ENCODE measurements around the gene DNAH14.

DNAH14 gene

DNA sequence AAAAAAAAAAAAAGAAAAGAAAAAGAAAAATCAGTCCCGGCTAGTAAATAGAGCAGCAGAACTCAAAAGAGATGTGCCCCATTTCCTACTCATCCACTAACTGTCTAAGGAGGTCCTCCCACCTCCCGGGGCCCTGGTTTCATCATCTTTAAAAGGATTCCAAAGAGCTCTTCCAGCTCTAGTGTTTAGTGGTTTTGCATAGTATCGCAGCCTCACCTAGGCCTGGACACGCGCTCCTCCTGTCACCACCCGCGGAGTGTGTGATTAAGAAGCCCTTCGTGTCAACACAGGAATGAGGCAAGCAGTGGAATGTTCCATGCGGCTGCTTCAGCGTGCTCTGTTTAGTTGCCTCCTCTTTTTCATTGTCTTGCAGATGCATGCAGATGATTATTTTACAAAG, 449.4 kb downstream of the DNAH14 start (continued):
- peak; percentile 33; the same call in 1 of the 2 replicates for TF ChIP-seq ZNF518A (tag by site-specific recombination; conservative IDR thresholded peaks at IDR 0.05; ENCODE audit: low read depth)
- TF ChIP-seq ZBTB11 (tag by site-specific recombination; conservative IDR thresholded peaks at IDR 0.05; ENCODE audit: low read depth): no peak
- TF ChIP-seq ZNF335 (tag by site-specific recombination; conservative IDR thresholded peaks at IDR 0.05): peak; percentile 31; the same call in 1 of the 2 replicates
- peak; percentile 70 for TF ChIP-seq OSR2 (tag by site-specific recombination; IDR thresholded peaks at IDR 0.05)
- no peak for TF ChIP-seq ZNF239 (tag by site-specific recombination; IDR thresholded peaks at IDR 0.05)
- TF ChIP-seq KLF16 (tag by site-specific recombination; IDR thresholded peaks at IDR 0.05): peak; percentile 52; the same call in 1 of the 2 replicates
- TF ChIP-seq KLF8 (tag by site-specific recombination; IDR thresholded peaks at IDR 0.05): no peak
- TF ChIP-seq ZBTB44 (tag by site-specific recombination; IDR thresholded peaks at IDR 0.05): peak; percentile 88
- TF ChIP-seq ZNF16 (tag by site-specific recombination; IDR thresholded peaks at IDR 0.05; ENCODE audit: low read depth): no peak
- TF ChIP-seq ZNF214 (tag by site-specific recombination; IDR thresholded peaks at IDR 0.05; ENCODE audit: borderline replicate concordance): no peak
- TF ChIP-seq ZNF221 (tag by site-specific recombination; IDR thresholded peaks at IDR 0.05; ENCODE audit: borderline replicate concordance): no peak

- POLR2A ChIA-PET: no interaction called here
- no peaks in the 10 kb centered on the region for H3K9me3 ChIP-seq (ENCODE audit: control insufficient read depth, insufficient read depth, low read depth, low read length)
- H3K4me1 ChIP-seq (ENCODE audit: control insufficient read depth, insufficient read depth, low read length): peaks cover 5% of the 10 kb centered on the region; the same call in 1 of the 2 replicates
- no peaks in the 10 kb centered on the region for H3K36me3 ChIP-seq (ENCODE audit: control insufficient read depth in 2 of 2, insufficient read depth in 1 of 2, low read length in 2 of 2)
- H3K4me3 ChIP-seq (ENCODE audit: low read depth, low read length): no peak overlapping the region
- no peak overlapping the region for H3K27ac ChIP-seq (ENCODE audit: extremely low read depth, low read depth, low read length)
- CTCF ChIA-PET: interaction anchor here (0.6 kb wide), 2 partner anchors 24 to 430 kb away, joined by 3 read pairs; no protein-coding TSS in a partner anchor
- TF ChIP-seq ZNF473 (tag by site-specific recombination; IDR thresholded peaks at IDR 0.05): no peak
- TF ChIP-seq MYNN (tag by site-specific recombination; IDR thresholded peaks at IDR 0.05; ENCODE audit: borderline replicate concordance): no peak
- no peak for TF ChIP-seq GLIS2 (tag by site-specific recombination; IDR thresholded peaks at IDR 0.05)
- TF ChIP-seq PRDM1 (tag by site-specific recombination; IDR thresholded peaks at IDR 0.05): no peak
- no peak for TF ChIP-seq ZBTB11 (tag by site-specific recombination; conservative IDR thresholded peaks at IDR 0.05; ENCODE audit: low read depth)
- no peak for TF ChIP-seq ZNF112 (tag by site-specific recombination; IDR thresholded peaks at IDR 0.05)
- no peak for TF ChIP-seq KLF9 (tag by site-specific recombination; IDR thresholded peaks at IDR 0.05; ENCODE audit: low read depth)
- TF ChIP-seq ZNF830 (tag by site-specific recombination; IDR thresholded peaks at IDR 0.05; ENCODE audit: low read depth): no peak
- no peak for TF ChIP-seq ZNF184 (tag by site-specific recombination; IDR thresholded peaks at IDR 0.05)
- TF ChIP-seq ZNF501 (tag by site-specific recombination; IDR thresholded peaks at IDR 0.05): no peak
- TF ChIP-seq ZNF530 (tag by site-specific recombination; IDR thresholded peaks at IDR 0.05; ENCODE audit: low read depth): no peak
- TF ChIP-seq BCL6B (tag by site-specific recombination; IDR thresholded peaks at IDR 0.05): no peak
Observed at GRCh38 chr1:225380691-225381090, 451.2 kb downstream of the DNAH14 start.
